Stimulated activated CD8-positive, alpha-beta memory T cell treated with anti-CD3 and anti-CD28 coated beads, Interleukin-15, amount 100 ng/mL, for 48 hours (primary cell): ENCODE measurements around the gene CCDC148.

Experiments
- DNase-seq, 2 donors: peaks; one replicate each; pipeline ENCODE4 v3.0.0-alpha.2; 2020; ENCODE audit warnings: low read depth in 2 of 2

The CCDC148 gene

GRCh38 chr2:158125756-158126498, 330.6 kb downstream of the CCDC148 start:
- no peak for DNase-seq

- DNase-seq, result no peak
Observed at GRCh38 chr2:158124896-158125295, 331.7 kb downstream of the CCDC148 start.
